Activated CD8-positive, alpha-beta memory T cell treated with anti-CD3 and anti-CD28 coated beads, Interleukin-2, amount 50 U/mL, for 4 hours (primary cell): ENCODE measurements around the gene GPD1L.
"Not testable (repeated sequence)": the region's sequence is repeated elsewhere in the genome, so short reads cannot be mapped to it uniquely, and the experiment has no call there.

Source experiments
- DNase-seq: peaks from one replicate; pipeline ENCODE4 v3.0.0-alpha.2; 2020

GPD1L gene

DNA sequence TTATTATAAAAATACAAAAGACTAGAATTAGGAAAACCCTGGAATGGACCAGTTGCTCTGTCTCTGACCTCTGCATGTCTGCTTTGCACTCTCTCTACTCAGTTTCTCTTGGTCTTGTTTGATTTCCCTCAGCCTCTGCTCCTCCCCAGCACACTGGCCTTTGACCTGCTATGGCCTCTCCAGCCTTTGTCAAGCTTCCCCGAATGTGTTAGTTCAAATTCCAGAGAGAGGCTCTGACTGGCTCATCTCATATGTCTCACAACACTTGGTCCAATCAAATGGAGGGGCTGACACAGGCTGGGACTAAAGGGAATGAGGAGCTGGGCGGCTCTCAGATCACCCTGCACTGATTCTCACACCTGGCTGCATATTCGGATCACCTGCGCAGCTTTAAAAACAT lies 79.7 kb downstream of the GPD1L start:
- no peak for DNase-seq

- no peak for DNase-seq
Measured at GRCh38 chr3:32186876-32187275, 80.5 kb downstream of the GPD1L start.

- no peak for DNase-seq
Measured at GRCh38 chr3:32189693-32190092, 83.3 kb downstream of the GPD1L start.

DNA sequence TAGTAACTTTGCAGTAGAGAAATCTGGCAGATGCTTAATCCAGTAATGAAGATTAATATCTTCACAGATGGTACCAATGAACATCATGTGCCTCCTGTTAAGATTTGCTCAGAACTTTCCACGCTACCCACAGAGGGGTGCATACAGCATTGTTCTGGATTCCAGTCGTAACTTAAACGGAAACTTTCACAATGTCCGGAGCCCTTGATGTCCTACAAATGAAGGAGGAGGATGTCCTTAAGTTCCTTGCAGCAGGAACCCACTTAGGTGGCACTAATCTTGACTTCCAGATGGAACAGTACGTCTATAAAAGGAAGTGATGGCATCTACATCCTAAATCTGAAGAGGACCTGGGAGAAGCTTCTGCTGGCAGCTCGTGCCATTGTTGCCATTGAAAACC lies 84.1 kb downstream of the GPD1L start:
- DNase-seq: not testable (repeated sequence)

GRCh38 chr3:32193101-32193500 lies 86.7 kb downstream of the GPD1L start:
- DNase-seq: no peak

DNA sequence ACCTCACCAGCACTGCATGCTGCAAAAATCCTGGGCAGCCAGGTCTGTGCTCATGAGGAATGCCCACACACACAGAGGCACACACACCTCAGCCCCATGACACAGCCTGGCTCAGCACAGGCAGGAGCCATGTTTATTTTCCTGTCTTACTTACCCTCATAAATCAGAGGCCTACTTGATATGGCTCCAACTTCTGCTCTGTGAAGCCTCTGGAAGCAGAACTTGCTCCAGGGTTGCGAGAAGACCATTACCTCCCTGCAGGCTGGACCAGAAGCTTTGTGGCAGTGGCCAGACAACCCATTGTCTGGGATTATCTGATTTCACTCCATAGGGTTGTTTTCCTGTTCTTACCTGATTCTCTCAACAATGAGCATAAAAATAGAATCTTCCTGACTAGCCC lies 88.2 kb downstream of the GPD1L start:
- no peak for DNase-seq

DNA sequence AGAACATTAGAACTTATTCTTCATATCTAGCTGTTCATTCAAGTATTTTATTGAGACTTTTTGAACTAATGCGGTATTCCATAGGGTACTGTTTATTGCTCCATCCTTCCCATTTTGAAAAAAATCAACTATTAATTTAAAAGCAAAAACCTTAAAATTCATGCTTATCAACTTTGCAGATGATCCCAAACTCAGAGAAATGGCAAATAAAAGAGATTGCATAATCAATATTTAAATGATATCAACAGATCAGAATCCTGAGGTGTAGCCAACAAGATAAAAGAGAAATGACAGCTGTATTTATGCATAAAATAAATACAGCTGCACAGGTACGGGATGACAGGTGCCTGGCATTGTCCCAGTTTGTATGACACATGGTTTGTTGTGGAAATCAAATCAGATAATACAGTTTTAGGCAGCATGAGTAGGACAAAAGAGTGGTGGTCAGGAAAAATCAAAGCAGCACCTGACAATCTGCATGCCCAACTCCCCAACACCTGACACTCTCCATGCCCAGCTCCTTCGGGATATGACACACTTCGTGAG lies 89.6 kb downstream of the GPD1L start:
- DNase-seq: no peak

- DNase-seq: no peak
Measured at GRCh38 chr3:32197991-32198390, 91.6 kb downstream of the GPD1L start.

DNA sequence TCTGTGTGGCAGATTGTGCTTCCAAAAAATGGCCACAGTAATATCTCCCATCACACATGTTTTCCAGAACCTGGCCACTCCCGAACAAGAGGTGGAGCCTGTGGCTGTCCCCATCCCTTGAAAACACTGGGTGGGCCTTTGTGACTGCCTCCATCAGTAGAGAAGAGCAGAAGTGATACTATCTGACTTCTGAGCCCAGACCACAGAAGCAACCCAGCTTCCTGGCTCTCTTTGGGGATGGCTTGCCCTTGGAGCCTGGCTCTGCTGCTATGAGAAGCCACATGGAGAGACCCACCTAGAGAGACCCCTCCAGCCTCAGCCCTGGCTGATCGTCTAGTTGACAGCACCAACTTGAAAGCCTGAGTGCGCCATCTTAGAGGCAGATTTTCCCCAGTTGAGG lies 92.3 kb downstream of the GPD1L start:
- no peak for DNase-seq

DNA sequence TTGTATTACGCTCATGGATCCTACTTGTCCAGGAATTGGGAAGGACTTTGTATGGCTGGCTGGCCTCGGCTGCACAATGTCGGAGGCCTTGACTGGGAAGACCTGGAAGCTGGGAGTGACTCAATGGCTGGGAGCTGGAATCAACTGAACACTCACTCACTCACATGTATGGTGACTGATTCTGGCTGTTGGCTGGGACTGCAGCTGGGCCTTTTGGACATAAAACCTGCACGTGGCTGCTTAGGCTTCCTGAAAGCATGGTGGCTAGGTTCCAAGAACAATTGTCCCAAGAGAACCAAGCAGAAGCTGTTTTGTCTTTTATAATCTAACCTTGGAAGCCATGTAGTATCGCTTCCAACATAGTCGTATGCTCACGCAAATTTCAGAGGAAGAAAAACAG lies 94.1 kb downstream of the GPD1L start:
- DNase-seq: no peak

DNA sequence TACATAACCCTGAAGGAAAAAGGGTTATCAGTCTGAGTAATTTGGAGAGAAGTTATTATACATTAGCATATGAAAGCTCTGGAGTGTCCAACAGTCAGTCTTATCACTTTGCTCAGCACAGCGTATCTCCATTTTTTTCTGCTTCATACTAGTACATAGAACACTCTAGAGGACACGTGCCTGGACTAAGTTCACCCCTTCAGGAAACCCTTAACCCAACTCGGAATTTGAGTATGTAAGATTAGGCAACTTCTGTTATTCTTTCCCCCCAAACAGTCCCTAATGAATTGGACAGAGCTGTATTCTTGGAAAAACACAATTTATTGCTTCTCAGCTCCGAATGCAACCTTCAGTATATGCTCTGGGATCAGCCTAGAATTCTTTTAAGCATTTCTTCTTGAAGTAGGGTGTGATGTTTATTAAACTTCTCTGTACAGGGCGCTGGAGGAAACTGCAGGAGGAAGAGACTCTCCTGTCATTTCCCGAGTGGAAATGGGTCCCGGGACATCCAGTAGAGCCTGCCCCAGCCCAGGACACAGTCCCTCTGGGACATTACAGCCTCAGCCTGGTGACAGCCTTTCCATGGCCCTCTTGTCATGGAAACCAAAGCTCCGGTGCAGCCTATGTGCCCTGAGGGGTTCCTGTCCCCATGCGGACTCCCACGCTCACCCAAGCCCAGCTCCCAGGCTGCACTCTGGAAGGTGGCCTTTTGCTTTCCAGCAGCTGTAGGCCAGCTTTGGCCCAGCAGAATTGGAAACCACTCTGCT lies 94.8 kb downstream of the GPD1L start:
- no peak for DNase-seq

GRCh38 chr3:32202496-32202895 lies 96.1 kb downstream of the GPD1L start:
- DNase-seq: no peak

GRCh38 chr3:32203854-32204253 lies 97.4 kb downstream of the GPD1L start:
- DNase-seq: no peak

- DNase-seq: no peak
Measured at GRCh38 chr3:32208447-32208846, 102.0 kb downstream of the GPD1L start.

- DNase-seq: no peak
Measured at GRCh38 chr3:32215185-32215584, 108.8 kb downstream of the GPD1L start.

GRCh38 chr3:32216172-32216783 lies 109.9 kb downstream of the GPD1L start:
- DNase-seq: no peak

GRCh38 chr3:32217339-32217738 lies 110.9 kb downstream of the GPD1L start:
- DNase-seq: no peak
